Measurements from ENCODE around the gene NCOA5.

DNA sequence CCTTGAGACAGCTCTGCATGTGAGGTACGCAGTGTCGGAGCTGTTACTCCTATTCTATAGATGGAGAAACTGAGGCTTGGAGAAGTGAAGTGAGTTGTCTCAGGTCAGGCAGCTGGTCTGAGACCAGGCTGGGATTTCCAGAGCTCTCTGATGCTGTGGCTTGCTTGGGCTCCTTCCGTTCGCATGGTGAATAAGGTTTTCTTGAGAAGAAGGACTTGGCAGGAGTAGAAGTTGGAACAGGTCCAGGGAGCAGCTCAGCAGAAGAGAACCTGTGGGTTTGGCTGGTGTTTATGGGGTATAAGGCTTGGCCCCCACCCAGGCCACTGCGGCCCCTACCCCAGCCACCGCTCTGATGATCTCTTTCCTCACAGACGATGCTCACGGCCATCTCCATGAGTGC is 53.4 kb downstream of the NCOA5 start:
- TF ChIP-seq POLR2A (IDR thresholded peaks at IDR 0.05): no peak
- TF ChIP-seq, protein P1, sequence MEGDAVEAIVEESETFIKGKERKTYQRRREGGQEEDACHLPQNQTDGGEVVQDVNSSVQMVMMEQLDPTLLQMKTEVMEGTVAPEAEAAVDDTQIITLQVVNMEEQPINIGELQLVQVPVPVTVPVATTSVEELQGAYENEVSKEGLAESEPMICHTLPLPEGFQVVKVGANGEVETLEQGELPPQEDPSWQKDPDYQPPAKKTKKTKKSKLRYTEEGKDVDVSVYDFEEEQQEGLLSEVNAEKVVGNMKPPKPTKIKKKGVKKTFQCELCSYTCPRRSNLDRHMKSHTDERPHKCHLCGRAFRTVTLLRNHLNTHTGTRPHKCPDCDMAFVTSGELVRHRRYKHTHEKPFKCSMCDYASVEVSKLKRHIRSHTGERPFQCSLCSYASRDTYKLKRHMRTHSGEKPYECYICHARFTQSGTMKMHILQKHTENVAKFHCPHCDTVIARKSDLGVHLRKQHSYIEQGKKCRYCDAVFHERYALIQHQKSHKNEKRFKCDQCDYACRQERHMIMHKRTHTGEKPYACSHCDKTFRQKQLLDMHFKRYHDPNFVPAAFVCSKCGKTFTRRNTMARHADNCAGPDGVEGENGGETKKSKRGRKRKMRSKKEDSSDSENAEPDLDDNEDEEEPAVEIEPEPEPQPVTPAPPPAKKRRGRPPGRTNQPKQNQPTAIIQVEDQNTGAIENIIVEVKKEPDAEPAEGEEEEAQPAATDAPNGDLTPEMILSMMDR (IDR thresholded peaks at IDR 0.05): no peak
